ENCODE results near the gene WDPCP. TPM values are rescaled to one million over a fixed set of nuclear protein-coding genes. Genes with fewer than 3 reads are reported as not detected.

Gene WDPCP
- total and polyA plus RNA-seq, 2 of the 4 experiments (the other 2 are of a cell fraction) = 2.2 to 10.2 TPM

Small RNA genes lying within 50 kb of the gene (microRNA-seq; reads per million reads assigned to microRNA genes)
- not detected for gene RF00017 (ENCODE audit: insufficient read depth, insufficient read length)

Small RNA genes lying within 50 kb of the gene (small RNA-seq; reads per million reads assigned to genes)
- gene RF00017 = 0 reads per million in 5 experiments

Other genes starting within 250 kb of the WDPCP start
- gene MDH1, start 486 bp upstream of the WDPCP start, total RNA-seq (2012; rRNA removed) = 212 and 248 TPM in 2 replicates
- 191 and 195 TPM in 2 replicates for gene MDH1, start 486 bp upstream of the WDPCP start, polyA plus RNA-seq (2012; rRNA removed)

All from IMR-90 (cell line).